Breast epithelium (tissue), 4 donors: ENCODE results near the gene TUFT1. TPM values are rescaled to one million over a fixed set of nuclear protein-coding genes. Genes with fewer than 3 reads are reported as not detected.
A peak's percentile ranks its signal among the peaks of the same experiment; 100 is the strongest.

Experiments
- DNase-seq, 2 donors: peaks; one replicate each; pipeline ENCODE4 v3.0.0-alpha.2; 2019; ENCODE audit warnings: low spot score in 2 of 2
- H3K27ac ChIP-seq, 2 donors: fragments of 200-600 bp; sonication (generic) in 1 of 2; one replicate each; pipeline ENCODE4 v1.5.1; 2016 to 2019; ENCODE audit warnings: mild to moderate bottlenecking in 1 of 2
- H3K27me3 ChIP-seq, 2 donors: fragments of 200-600 bp; sonication (generic) in 1 of 2; one replicate each; pipeline versions ENCODE4 v1.5.1 to v1.6.0; 2017 to 2019; ENCODE audit warnings: control low read depth in 1 of 2, mild to moderate bottlenecking in 1 of 2
- H3K36me3 ChIP-seq: fragments of 200-600 bp; one replicate; pipeline ENCODE4 v1.5.1; 2019
- H3K4me1 ChIP-seq, 2 donors: fragments of 200-600 bp; sonication (generic); one replicate each; pipeline ENCODE4 v1.5.1; 2016 to 2019; ENCODE audit warnings: control low read depth in 1 of 2
- H3K4me3 ChIP-seq, 3 donors: fragments of 200-600 bp; sonication (generic); 1 replicate in 2 of 3; 2 replicates in 1 of 3; pipeline ENCODE4 v1.5.1; 2016 to 2019; ENCODE audit warnings: mild to moderate bottlenecking in 3 of 3, moderate library complexity in 2 of 3
- H3K9me3 ChIP-seq, 2 donors: fragments of 200-600 bp; sonication (generic) in 1 of 2; one replicate each; pipeline ENCODE4 v1.5.1; 2016 to 2019; ENCODE audit warnings: control low read depth in 1 of 2
- CTCF ChIP-seq, 3 donors: fragments of 450-650 bp; IDR thresholded peaks; one replicate each; pipeline ENCODE4 v1.5.1; 2016 to 2017; ENCODE audit warnings: antibody characterized with exemption in 3 of 3, mild to moderate bottlenecking in 3 of 3, moderate library complexity in 3 of 3
- POLR2A ChIP-seq: fragments of 450-650 bp; IDR thresholded peaks from one replicate; pipeline ENCODE4 v1.6.1; 2016; ENCODE audit warnings: antibody characterized with exemption, mild to moderate bottlenecking, moderate library complexity
- POLR2AphosphoS5 ChIP-seq, 3 donors: sonication (generic); formaldehyde crosslinking; IDR thresholded peaks; one replicate each; pipeline ENCODE4 v1.6.1; 2017; ENCODE audit warnings: antibody characterized with exemption in 3 of 3
- intact Hi-C: fragments of 100-400 bp; cut with DNase I; formaldehyde crosslinking; loops from one replicate; pipeline ENCODE4 v1.15.1; 2023; ENCODE audit warnings: low total_unique reads
- total RNA-seq, 3 donors: library from RNA; depleted of rRNA; stranded (reverse); fragments of >200 nt; gene quantifications; one replicate each; pipeline ENCODE4 v1.1.0, GENCODE V29; 2016

TUFT1 gene
- total RNA-seq, 3 donors from 2014 or later = 7.2 to 21.2 (median 13.4) TPM

- TF ChIP-seq POLR2A (no peak), POLR2AphosphoS5 (IDR thresholded peaks at IDR 0.05) (no peak), CTCF (IDR thresholded peaks at IDR 0.05) (no peak)
- no peaks in the 10 kb centered on the region for H3K36me3 ChIP-seq
Observed at GRCh38 chr1:151578941-151579340, 38.8 kb downstream of the TUFT1 start.

GRCh38 chr1:151579436-151580225 lies 39.5 kb downstream of the TUFT1 start:
- no peaks in the 10 kb centered on the region for H3K36me3 ChIP-seq
- intact Hi-C loops = no loop called here
- H3K4me3 ChIP-seq = no peak overlapping the region
- H3K4me1 ChIP-seq = no peaks in the 10 kb centered on the region
- H3K9me3 ChIP-seq = no peaks in the 10 kb centered on the region
- no peaks in the 10 kb centered on the region for H3K27me3 ChIP-seq
- TF ChIP-seq POLR2A = no peak
- no peak for TF ChIP-seq CTCF (IDR thresholded peaks at IDR 0.05)
- TF ChIP-seq POLR2AphosphoS5 (IDR thresholded peaks at IDR 0.05) = no peak
- no peak for DNase-seq
- H3K27ac ChIP-seq = no peak overlapping the region

More at GRCh38 chr1:151578941-151579340, 38.8 kb downstream of the TUFT1 start:
- intact Hi-C loops = no loop called here
- H3K27me3 ChIP-seq = no peaks in the 10 kb centered on the region
- no peaks in the 10 kb centered on the region for H3K4me1 ChIP-seq
- no peak overlapping the region for H3K27ac ChIP-seq
- H3K9me3 ChIP-seq = no peaks in the 10 kb centered on the region
- DNase-seq = no peak
- H3K4me3 ChIP-seq = no peak overlapping the region

- Histone ChIP-seq H3K27ac (no peak overlapping the region), H3K36me3 (no peaks in the 10 kb centered on the region), H3K9me3 (no peaks in the 10 kb centered on the region), H3K27me3 (no peaks in the 10 kb centered on the region), H3K4me1 (no peaks in the 10 kb centered on the region), H3K4me3 (no peak overlapping the region)
- no peak for TF ChIP-seq POLR2A
- no peak for DNase-seq
- intact Hi-C loops = no loop called here
Observed at GRCh38 chr1:151581451-151581850, 41.3 kb downstream of the TUFT1 start.

GRCh38 chr1:151581921-151582320 lies 41.8 kb downstream of the TUFT1 start:
- Histone ChIP-seq H3K36me3 (no peaks in the 10 kb centered on the region), H3K4me3 (no peak overlapping the region), H3K4me1 (no peaks in the 10 kb centered on the region), H3K27ac (no peak overlapping the region), H3K9me3 (no peaks in the 10 kb centered on the region), H3K27me3 (no peaks in the 10 kb centered on the region)
- no peak for TF ChIP-seq POLR2AphosphoS5 (IDR thresholded peaks at IDR 0.05)
- peak in 1 of 3 donors; percentile 17 for TF ChIP-seq CTCF (IDR thresholded peaks at IDR 0.05)
- no peak for TF ChIP-seq POLR2A
- DNase-seq = no peak
- intact Hi-C loops = no loop called here

GRCh38 chr1:151583796-151584195 lies 43.7 kb downstream of the TUFT1 start:
- DNase-seq = no peak
- Histone ChIP-seq H3K36me3 (no peaks in the 10 kb centered on the region), H3K4me1 (no peaks in the 10 kb centered on the region), H3K4me3 (no peak overlapping the region), H3K9me3 (no peaks in the 10 kb centered on the region), H3K27ac (peak overlapping the region in 1 of 2 donors; percentile 65), H3K27me3 (no peaks in the 10 kb centered on the region)
- TF ChIP-seq POLR2A (no peak), CTCF (IDR thresholded peaks at IDR 0.05) (no peak), POLR2AphosphoS5 (IDR thresholded peaks at IDR 0.05) (no peak)
- intact Hi-C loops = loop anchor here (2.0 kb wide), 1 partner anchor 157 kb away; no protein-coding TSS in a partner anchor
